ENCODE data around the gene PLEKHG2. TPM values are rescaled to one million over a fixed set of nuclear protein-coding genes. Genes with fewer than 3 reads are reported as not detected.

Gene PLEKHG2
- total RNA-seq, 4 donors from 2014 or later: 1.3 to 3.6 (median 3.3) TPM

GRCh38 chr19:39413272-39413910, 922 bp downstream of the PLEKHG2 start:
- H3K9me3 ChIP-seq: no peaks in the 10 kb centered on the region
- no peak for DNase-seq
- H3K36me3 ChIP-seq: peaks cover 3 to 6% of the 10 kb centered on the region in 2 donors
- in situ Hi-C loops (cut with MboI; ENCODE audit: low sequenced_read_pairs in 4 of 4) (no loop called here), intact Hi-C loops (cut with DNase I; ENCODE audit: low total_unique reads) (loop anchor here (2.0 to 10.0 kb wide), 4 partner anchors 21 to 561 kb away; partner anchors contain the start of genes DYRK1B, RPS16 and SUPT5H)
- H3K27ac ChIP-seq: peak overlapping the region; percentile 79 to 100 (median 99)
- peaks cover 15 to 19% of the 10 kb centered on the region in 2 donors for H3K4me1 ChIP-seq
- no peak for ATAC-seq
- peak overlapping the region; percentile 81 to 99 (median 94) for H3K4me3 ChIP-seq
- H3K27me3 ChIP-seq: no peaks in the 10 kb centered on the region
- TF ChIP-seq, protein P1, sequence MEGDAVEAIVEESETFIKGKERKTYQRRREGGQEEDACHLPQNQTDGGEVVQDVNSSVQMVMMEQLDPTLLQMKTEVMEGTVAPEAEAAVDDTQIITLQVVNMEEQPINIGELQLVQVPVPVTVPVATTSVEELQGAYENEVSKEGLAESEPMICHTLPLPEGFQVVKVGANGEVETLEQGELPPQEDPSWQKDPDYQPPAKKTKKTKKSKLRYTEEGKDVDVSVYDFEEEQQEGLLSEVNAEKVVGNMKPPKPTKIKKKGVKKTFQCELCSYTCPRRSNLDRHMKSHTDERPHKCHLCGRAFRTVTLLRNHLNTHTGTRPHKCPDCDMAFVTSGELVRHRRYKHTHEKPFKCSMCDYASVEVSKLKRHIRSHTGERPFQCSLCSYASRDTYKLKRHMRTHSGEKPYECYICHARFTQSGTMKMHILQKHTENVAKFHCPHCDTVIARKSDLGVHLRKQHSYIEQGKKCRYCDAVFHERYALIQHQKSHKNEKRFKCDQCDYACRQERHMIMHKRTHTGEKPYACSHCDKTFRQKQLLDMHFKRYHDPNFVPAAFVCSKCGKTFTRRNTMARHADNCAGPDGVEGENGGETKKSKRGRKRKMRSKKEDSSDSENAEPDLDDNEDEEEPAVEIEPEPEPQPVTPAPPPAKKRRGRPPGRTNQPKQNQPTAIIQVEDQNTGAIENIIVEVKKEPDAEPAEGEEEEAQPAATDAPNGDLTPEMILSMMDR (IDR thresholded peaks at IDR 0.05 in 4 of 5, conservative IDR thresholded peaks at IDR 0.05 in 1 of 5): no peak
- no peak for TF ChIP-seq POLR2A (IDR thresholded peaks at IDR 0.05)

DNA sequence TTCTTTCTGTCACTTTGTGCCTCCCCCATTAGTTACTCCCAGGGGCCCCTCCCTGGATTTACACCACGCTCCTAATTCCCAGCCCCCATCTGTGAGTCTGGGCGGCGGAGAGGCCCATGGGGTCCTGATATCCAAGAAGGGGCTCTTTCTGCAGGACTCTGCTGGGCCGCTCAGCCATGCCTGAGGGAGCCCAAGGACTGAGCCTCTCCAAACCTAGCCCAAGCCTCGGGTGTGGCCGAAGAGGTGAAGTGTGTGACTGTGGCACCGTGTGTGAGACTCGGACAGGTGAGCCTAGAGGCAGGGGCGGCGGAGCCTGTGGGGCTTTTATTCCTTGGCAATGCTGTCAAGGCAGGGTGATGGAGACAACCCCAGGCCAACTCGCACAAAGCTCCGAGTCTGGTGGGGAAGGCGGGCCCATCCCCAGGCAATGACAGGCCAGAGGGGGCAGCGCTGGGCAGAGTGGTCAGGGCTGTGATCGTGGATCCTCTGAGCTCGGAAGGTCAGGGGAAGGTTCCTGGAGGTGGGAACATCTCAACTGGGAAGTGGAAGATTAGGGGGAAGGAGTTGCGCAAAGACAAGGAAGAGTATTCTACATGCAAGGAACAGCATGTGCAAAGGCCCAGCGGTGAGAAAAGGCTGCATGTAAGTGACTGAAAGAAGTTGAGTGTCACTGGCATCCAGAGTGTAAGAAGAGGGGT, 1.6 kb downstream of the PLEKHG2 start:
- Histone ChIP-seq H3K27ac (peak overlapping the region; percentile 79 to 100 (median 99)), H3K4me3 (peak overlapping the region; percentile 81 to 99 (median 94)), H3K4me1 (peaks cover 15 to 19% of the 10 kb centered on the region in 2 donors), H3K27me3 (no peaks in the 10 kb centered on the region), H3K36me3 (no peaks in the 10 kb centered on the region), H3K9me3 (no peaks in the 10 kb centered on the region)
- DNase-seq (no peak), ATAC-seq (no peak)
- in situ Hi-C loops (cut with MboI; ENCODE audit: low sequenced_read_pairs in 4 of 4): no loop called here
- TF ChIP-seq, protein P1 (IDR thresholded peaks at IDR 0.05 in 4 of 5, conservative IDR thresholded peaks at IDR 0.05 in 1 of 5): no peak
- TF ChIP-seq POLR2A (IDR thresholded peaks at IDR 0.05): no peak
- intact Hi-C loops (cut with DNase I; ENCODE audit: low total_unique reads): loop anchor here (2.0 to 10.0 kb wide), 4 partner anchors 21 to 562 kb away; partner anchors contain the start of genes DYRK1B, RPS16 and SUPT5H

GRCh38 chr19:39415111-39416046, 2.9 kb downstream of the PLEKHG2 start:
- intact Hi-C loops (cut with DNase I; ENCODE audit: low total_unique reads) (loop anchor here (10.0 kb wide), 1 partner anchor 419 kb away; the partner anchor contains the start of gene DYRK1B), in situ Hi-C loops (cut with MboI; ENCODE audit: low sequenced_read_pairs in 4 of 4) (no loop called here)
- no peak for DNase-seq
- Histone ChIP-seq H3K36me3 (no peaks in the 10 kb centered on the region), H3K4me3 (peak overlapping the region in 1 of 4 donors; percentile 90), H3K9me3 (no peaks in the 10 kb centered on the region), H3K4me1 (peaks cover 13% of the 10 kb centered on the region in 2 donors), H3K27ac (peak overlapping the region in 2 of 4 donors; percentile 98 to 100), H3K27me3 (no peaks in the 10 kb centered on the region)
- no peak for ATAC-seq
- TF ChIP-seq, protein P1 (IDR thresholded peaks at IDR 0.05 in 4 of 5, conservative IDR thresholded peaks at IDR 0.05 in 1 of 5): no peak
- no peak for TF ChIP-seq POLR2A (IDR thresholded peaks at IDR 0.05)
